ENCODE data around the gene BYSL.

DNA sequence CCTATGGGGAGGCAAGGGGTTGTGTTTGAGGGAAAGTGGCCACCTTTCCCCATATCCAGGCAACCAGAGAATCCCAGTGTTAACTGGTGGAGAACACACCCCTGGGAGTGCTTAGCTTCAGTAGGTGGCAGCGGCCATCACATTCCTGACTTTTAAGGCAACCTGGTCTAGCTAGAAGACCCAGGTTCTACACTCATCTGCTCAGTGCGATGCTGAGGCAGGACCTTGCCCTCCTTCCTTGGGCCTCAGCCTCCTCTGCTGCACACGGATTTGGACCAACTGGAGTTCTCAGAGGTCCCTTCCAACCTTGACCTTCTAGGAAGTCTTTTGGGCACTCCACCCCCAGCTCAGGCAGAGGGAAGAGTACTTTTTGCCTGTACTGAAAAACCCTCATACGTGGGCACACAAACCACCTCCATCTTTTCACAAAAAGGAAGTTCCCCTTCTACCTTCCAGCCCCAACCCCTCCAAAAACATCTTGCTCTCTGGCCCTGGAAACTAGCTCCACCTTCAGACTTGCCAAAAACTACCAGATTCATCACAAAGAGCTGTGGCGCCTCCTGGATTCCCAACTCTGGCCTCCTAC lies 17.4 kb downstream of the BYSL start:
- TF ChIP-seq, protein P1, sequence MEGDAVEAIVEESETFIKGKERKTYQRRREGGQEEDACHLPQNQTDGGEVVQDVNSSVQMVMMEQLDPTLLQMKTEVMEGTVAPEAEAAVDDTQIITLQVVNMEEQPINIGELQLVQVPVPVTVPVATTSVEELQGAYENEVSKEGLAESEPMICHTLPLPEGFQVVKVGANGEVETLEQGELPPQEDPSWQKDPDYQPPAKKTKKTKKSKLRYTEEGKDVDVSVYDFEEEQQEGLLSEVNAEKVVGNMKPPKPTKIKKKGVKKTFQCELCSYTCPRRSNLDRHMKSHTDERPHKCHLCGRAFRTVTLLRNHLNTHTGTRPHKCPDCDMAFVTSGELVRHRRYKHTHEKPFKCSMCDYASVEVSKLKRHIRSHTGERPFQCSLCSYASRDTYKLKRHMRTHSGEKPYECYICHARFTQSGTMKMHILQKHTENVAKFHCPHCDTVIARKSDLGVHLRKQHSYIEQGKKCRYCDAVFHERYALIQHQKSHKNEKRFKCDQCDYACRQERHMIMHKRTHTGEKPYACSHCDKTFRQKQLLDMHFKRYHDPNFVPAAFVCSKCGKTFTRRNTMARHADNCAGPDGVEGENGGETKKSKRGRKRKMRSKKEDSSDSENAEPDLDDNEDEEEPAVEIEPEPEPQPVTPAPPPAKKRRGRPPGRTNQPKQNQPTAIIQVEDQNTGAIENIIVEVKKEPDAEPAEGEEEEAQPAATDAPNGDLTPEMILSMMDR (IDR thresholded peaks at IDR 0.05; ENCODE audit: low read depth, low read length, poor library complexity, severe bottlenecking) = no peak
- TF ChIP-seq EZH2phosphoT487 (IDR thresholded peaks at IDR 0.05; ENCODE audit: borderline replicate concordance, low read length) = no peak
